Stomach smooth muscle (tissue), 2 donors: ENCODE results near the gene MEF2D.

Experiments
- H3K27ac ChIP-seq: one replicate; pipeline ENCODE4 v1.7.0; 2013; ENCODE audit warnings: mild to moderate bottlenecking, low read length, inconsistent platforms
- H3K27me3 ChIP-seq, 2 donors: one replicate each; pipeline ENCODE4 v1.7.0; 2013; ENCODE audit warnings: low read length in 2 of 2; ENCODE audit not compliant: insufficient read depth in 2 of 2, control insufficient read depth in 1 of 2
- H3K36me3 ChIP-seq, 2 donors: one replicate each; pipeline ENCODE4 v1.7.0; 2013; ENCODE audit warnings: low read length in 2 of 2; ENCODE audit not compliant: control insufficient read depth in 2 of 2, insufficient read depth in 2 of 2
- H3K4me1 ChIP-seq: one replicate; pipeline ENCODE4 v1.7.0; 2013; ENCODE audit warnings: low read length; ENCODE audit not compliant: control insufficient read depth, insufficient read depth
- H3K4me3 ChIP-seq, 2 donors: one replicate each; pipeline ENCODE4 v1.7.0; 2013; ENCODE audit warnings: low read length in 2 of 2
- H3K9ac ChIP-seq, 2 donors: one replicate each; pipeline ENCODE4 v1.7.0; 2013; ENCODE audit warnings: low read length in 2 of 2, mild to moderate bottlenecking in 1 of 2
- H3K9me3 ChIP-seq, 2 donors: one replicate each; pipeline ENCODE4 v1.7.0; 2013; ENCODE audit warnings: low read length in 2 of 2; ENCODE audit not compliant: control insufficient read depth in 2 of 2
- donor health status: healthy.
- donor health status: Pancreatic carcinoma.

The MEF2D gene

DNA sequence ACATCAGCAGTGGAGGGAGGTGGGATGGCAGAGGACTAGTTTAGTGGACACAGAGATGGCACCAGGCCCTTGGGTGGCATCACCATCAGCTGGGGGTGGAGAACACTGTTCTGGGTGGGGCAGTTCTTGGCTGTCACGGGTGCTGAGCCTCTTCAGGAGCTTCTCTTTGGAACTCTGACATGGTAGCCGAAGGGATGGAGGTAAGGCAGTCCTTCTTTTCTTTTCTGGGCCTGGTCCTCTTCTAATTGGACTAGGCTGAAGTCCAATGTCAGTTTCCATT lies 8.3 kb upstream of the MEF2D start:
- Histone ChIP-seq H3K36me3 (no peaks in the 10 kb centered on the region), H3K27ac (peak overlapping the region; percentile 97), H3K4me3 (peak overlapping the region; percentile 13 to 64), H3K27me3 (no peaks in the 10 kb centered on the region), H3K9me3 (no peaks in the 10 kb centered on the region), H3K4me1 (peaks cover 69% of the 10 kb centered on the region), H3K9ac (peak overlapping the region; percentile 56 to 58)

- Histone ChIP-seq H3K4me3 (peak overlapping the region; percentile 13 to 64), H3K9ac (peak overlapping the region; percentile 56 to 62), H3K27ac (peak overlapping the region; percentile 97), H3K9me3 (no peaks in the 10 kb centered on the region), H3K27me3 (no peaks in the 10 kb centered on the region), H3K36me3 (no peaks in the 10 kb centered on the region), H3K4me1 (peaks cover 74% of the 10 kb centered on the region)
Observed at GRCh38 chr1:156508205-156508954, 7.8 kb upstream of the MEF2D start.

- Histone ChIP-seq H3K4me1 (peaks cover 84% of the 10 kb centered on the region), H3K36me3 (no peaks in the 10 kb centered on the region), H3K9ac (no peak overlapping the region), H3K9me3 (no peaks in the 10 kb centered on the region), H3K27ac (peak overlapping the region; percentile 100), H3K4me3 (no peak overlapping the region), H3K27me3 (no peaks in the 10 kb centered on the region)
Observed at GRCh38 chr1:156506450-156506849, 5.9 kb upstream of the MEF2D start.

- H3K27me3 ChIP-seq: no peaks in the 10 kb centered on the region
- H3K4me3 ChIP-seq: peak overlapping the region in 1 of 2 donors; percentile 71
- H3K9ac ChIP-seq: no peak overlapping the region
- peak overlapping the region; percentile 100 for H3K27ac ChIP-seq
- no peaks in the 10 kb centered on the region for H3K36me3 ChIP-seq
- no peaks in the 10 kb centered on the region for H3K9me3 ChIP-seq
- peaks cover 79% of the 10 kb centered on the region for H3K4me1 ChIP-seq
Observed at GRCh38 chr1:156505679-156506298, 5.2 kb upstream of the MEF2D start.

GRCh38 chr1:156504821-156505678 lies 4.5 kb upstream of the MEF2D start:
- peaks cover 71% of the 10 kb centered on the region for H3K4me1 ChIP-seq
- H3K4me3 ChIP-seq: peak overlapping the region; percentile 64 to 71

GRCh38 chr1:156504438-156504813 lies 3.9 kb upstream of the MEF2D start:
- Histone ChIP-seq H3K36me3 (no peaks in the 10 kb centered on the region), H3K27me3 (no peaks in the 10 kb centered on the region), H3K4me3 (peak overlapping the region; percentile 64 to 71), H3K27ac (peak overlapping the region; percentile 100), H3K4me1 (peaks cover 65% of the 10 kb centered on the region), H3K9ac (peak overlapping the region; percentile 69 to 95), H3K9me3 (no peaks in the 10 kb centered on the region)

More at GRCh38 chr1:156504821-156505678, 4.5 kb upstream of the MEF2D start:
- peak overlapping the region; percentile 87 to 95 for H3K9ac ChIP-seq
- no peaks in the 10 kb centered on the region for H3K9me3 ChIP-seq
- H3K27me3 ChIP-seq: no peaks in the 10 kb centered on the region
- H3K36me3 ChIP-seq: no peaks in the 10 kb centered on the region
- H3K27ac ChIP-seq: peak overlapping the region; percentile 100

GRCh38 chr1:156503698-156504437 lies 3.3 kb upstream of the MEF2D start:
- Histone ChIP-seq H3K9me3 (no peaks in the 10 kb centered on the region), H3K36me3 (no peaks in the 10 kb centered on the region), H3K4me3 (peak overlapping the region; percentile 64 to 71), H3K4me1 (peaks cover 64% of the 10 kb centered on the region), H3K27me3 (no peaks in the 10 kb centered on the region), H3K9ac (peak overlapping the region; percentile 90 to 95), H3K27ac (peak overlapping the region; percentile 100)

DNA sequence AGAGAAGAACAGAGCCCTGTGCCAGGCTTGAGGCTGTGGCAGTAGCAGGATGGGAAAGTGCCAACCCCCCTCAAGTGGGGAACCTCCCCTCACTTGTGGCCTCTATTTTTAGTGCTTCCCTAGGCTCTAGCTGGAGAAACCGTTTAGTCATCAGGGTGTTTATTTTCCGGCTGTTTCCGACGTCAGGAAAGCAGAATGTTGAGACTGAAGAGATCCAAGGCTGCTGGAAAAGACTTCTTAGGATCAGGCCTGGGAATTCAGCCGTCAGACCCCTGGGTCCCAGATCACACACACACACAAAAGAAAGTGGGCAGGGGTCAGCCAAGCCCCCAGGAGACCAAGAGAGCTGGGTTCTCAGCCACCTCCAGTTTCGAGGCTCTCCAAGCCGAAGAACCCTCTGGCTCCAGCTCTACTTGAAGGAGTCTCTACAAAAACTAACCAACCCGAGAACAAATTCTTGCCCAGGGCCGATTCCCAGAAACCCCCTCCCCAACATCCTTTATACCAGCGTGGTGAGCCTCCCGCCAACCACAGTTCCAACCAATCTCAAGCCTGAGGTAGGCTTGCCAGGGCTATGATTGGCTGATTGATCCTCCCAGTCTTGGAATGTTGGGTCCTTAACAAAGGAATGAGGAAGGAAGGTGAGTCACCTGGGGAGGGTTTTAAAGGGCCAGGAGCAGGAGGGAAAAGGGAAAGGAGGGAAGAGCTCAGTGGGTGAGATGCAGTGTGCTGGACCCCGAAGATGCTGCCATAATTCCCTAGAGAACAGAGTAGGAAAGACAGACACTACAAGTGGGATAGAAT lies 2.5 kb upstream of the MEF2D start:
- H3K36me3 ChIP-seq: no peaks in the 10 kb centered on the region
- peaks cover 63% of the 10 kb centered on the region for H3K4me1 ChIP-seq

GRCh38 chr1:156502391-156502893 lies 1.9 kb upstream of the MEF2D start:
- Histone ChIP-seq H3K4me3 (peak overlapping the region in 1 of 2 donors; percentile 65), H3K9ac (peak overlapping the region; percentile 90 to 95)

More for the DNA sequence above, 2.5 kb upstream of the MEF2D start:
- peak overlapping the region; percentile 43 to 65 for H3K4me3 ChIP-seq
- H3K27me3 ChIP-seq: no peaks in the 10 kb centered on the region
- H3K9me3 ChIP-seq: no peaks in the 10 kb centered on the region
- H3K9ac ChIP-seq: peak overlapping the region; percentile 90 to 95
- H3K27ac ChIP-seq: peak overlapping the region; percentile 100

More at GRCh38 chr1:156502391-156502893, 1.9 kb upstream of the MEF2D start:
- no peaks in the 10 kb centered on the region for H3K27me3 ChIP-seq
- H3K9me3 ChIP-seq: no peaks in the 10 kb centered on the region
- H3K36me3 ChIP-seq: no peaks in the 10 kb centered on the region
- H3K27ac ChIP-seq: peak overlapping the region; percentile 100
- H3K4me1 ChIP-seq: peaks cover 63% of the 10 kb centered on the region
